ENCODE results near the gene SRA1.
A peak's percentile ranks its signal among the peaks of the same experiment; 100 is the strongest.
"Not testable (repeated sequence)": the region's sequence is repeated elsewhere in the genome, so short reads cannot be mapped to it uniquely, and the experiment has no call there.

Gene SRA1

DNA sequence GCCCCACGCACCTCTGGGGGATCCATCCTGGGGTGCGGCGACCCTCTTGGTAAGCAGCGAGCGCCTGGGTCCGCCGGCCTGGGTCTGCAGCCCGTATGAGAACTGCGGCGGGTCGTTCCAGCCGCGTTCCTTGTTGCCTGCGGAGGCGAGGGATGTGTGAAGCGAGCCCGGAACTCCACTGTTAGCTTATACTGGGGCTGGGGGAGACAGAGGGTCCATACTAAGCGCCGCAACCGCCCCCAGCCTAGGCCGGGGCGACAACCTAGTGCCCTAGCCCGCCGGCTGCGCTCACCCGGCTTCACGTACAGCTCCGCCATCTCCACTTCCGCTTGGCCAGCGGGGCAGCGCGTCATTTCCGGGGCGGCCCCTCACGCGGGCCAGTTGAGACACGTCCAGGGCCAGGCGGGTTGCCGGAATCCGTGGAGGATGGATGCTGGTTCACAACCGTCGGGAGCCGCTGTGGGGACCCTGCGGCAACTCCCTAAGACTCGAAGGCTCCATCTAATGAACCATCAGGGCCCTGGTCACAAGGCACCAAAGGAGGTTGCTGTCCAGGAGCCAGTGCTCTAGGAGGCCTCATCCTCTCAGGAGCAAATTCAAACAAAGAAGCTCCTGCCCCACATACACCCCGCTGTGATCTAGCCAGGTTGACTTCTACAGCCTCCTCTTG is at the start of gene SRA1:
Gene SRA1 (minus strand): TSS at position 338 of the 670 bp plus-strand sequence. CDS start 21 bp downstream, at position 317.
- DNase-seq (ENCODE audit: low spot score) (peak; percentile 94), ATAC-seq (ENCODE audit: low read depth) (peak; percentile 92)
- no peaks in the 10 kb centered on the region for H3K27me3 ChIP-seq (ENCODE audit: insufficient read depth, poor library complexity, severe bottlenecking)
- peak within 1 kb of the TSS; percentile 47 for H3K27ac ChIP-seq (ENCODE audit: poor library complexity, severe bottlenecking)
- H3K4me3 ChIP-seq (ENCODE audit: severe bottlenecking): peak within 1 kb of the TSS; percentile 81
- peaks cover 6% of the 10 kb centered on the region for H3K4me1 ChIP-seq (ENCODE audit: insufficient read depth, poor library complexity, severe bottlenecking)
- H3K36me3 ChIP-seq (ENCODE audit: low read depth): peaks cover 35% of the 10 kb centered on the region
- peak; percentile 17 for TF ChIP-seq CTCF (IDR thresholded peaks at IDR 0.05; ENCODE audit: poor library complexity, severe bottlenecking)
- H3K9me3 ChIP-seq (ENCODE audit: severe bottlenecking): no peaks in the 10 kb centered on the region

- H3K9me3 ChIP-seq (ENCODE audit: severe bottlenecking): no peaks in the 10 kb centered on the region
- H3K27me3 ChIP-seq (ENCODE audit: insufficient read depth, poor library complexity, severe bottlenecking): no peaks in the 10 kb centered on the region
- H3K4me3 ChIP-seq (ENCODE audit: severe bottlenecking): no peak overlapping the region
- peaks cover 17% of the 10 kb centered on the region for H3K4me1 ChIP-seq (ENCODE audit: insufficient read depth, poor library complexity, severe bottlenecking)
- no peak for TF ChIP-seq CTCF (IDR thresholded peaks at IDR 0.05; ENCODE audit: poor library complexity, severe bottlenecking)
- DNase-seq (ENCODE audit: low spot score) (no peak), ATAC-seq (ENCODE audit: low read depth) (peak; percentile 37; the same call in 1 of the 3 replicates)
- no peaks in the 10 kb centered on the region for H3K36me3 ChIP-seq (ENCODE audit: low read depth)
- H3K27ac ChIP-seq (ENCODE audit: poor library complexity, severe bottlenecking): no peak overlapping the region
Measured at GRCh38 chr5:140607031-140607430, 49.8 kb upstream of the SRA1 start.

- TF ChIP-seq CTCF (IDR thresholded peaks at IDR 0.05; ENCODE audit: poor library complexity, severe bottlenecking): no peak
- Histone ChIP-seq H3K27ac (ENCODE audit: poor library complexity, severe bottlenecking) (no peak overlapping the region), H3K4me3 (ENCODE audit: severe bottlenecking) (no peak overlapping the region), H3K4me1 (ENCODE audit: insufficient read depth, poor library complexity, severe bottlenecking) (peaks cover 17% of the 10 kb centered on the region), H3K27me3 (ENCODE audit: insufficient read depth, poor library complexity, severe bottlenecking) (no peaks in the 10 kb centered on the region), H3K36me3 (ENCODE audit: low read depth) (no peaks in the 10 kb centered on the region), H3K9me3 (ENCODE audit: severe bottlenecking) (no peaks in the 10 kb centered on the region)
- ATAC-seq (ENCODE audit: low read depth): no peak
- DNase-seq (ENCODE audit: low spot score): no peak
Measured at GRCh38 chr5:140605879-140606278, 48.6 kb upstream of the SRA1 start.

- DNase-seq (ENCODE audit: low spot score) (no peak), ATAC-seq (ENCODE audit: low read depth) (no peak)
- Histone ChIP-seq H3K27me3 (ENCODE audit: insufficient read depth, poor library complexity, severe bottlenecking) (no peaks in the 10 kb centered on the region), H3K4me3 (ENCODE audit: severe bottlenecking) (no peak overlapping the region), H3K9me3 (ENCODE audit: severe bottlenecking) (no peaks in the 10 kb centered on the region), H3K36me3 (ENCODE audit: low read depth) (no peaks in the 10 kb centered on the region), H3K27ac (ENCODE audit: poor library complexity, severe bottlenecking) (no peak overlapping the region), H3K4me1 (ENCODE audit: insufficient read depth, poor library complexity, severe bottlenecking) (peaks cover 9% of the 10 kb centered on the region)
- TF ChIP-seq CTCF (IDR thresholded peaks at IDR 0.05; ENCODE audit: poor library complexity, severe bottlenecking): no peak
Measured at GRCh38 chr5:140603734-140604133, 46.5 kb upstream of the SRA1 start.

DNA sequence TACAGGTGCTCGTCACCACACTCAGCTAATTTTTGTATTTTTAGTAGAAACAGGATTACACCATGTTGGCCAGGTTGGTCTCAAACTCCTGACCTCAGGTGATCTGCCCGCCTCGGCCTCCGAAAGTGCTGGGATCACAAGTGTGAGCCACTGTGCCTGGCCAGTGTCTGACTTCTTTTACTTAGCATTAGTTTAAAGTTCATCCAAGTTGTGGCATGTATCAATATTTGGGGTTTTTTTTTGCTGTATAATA is 46.1 kb upstream of the SRA1 start:
- H3K9me3 ChIP-seq (ENCODE audit: severe bottlenecking); H3K27me3 ChIP-seq (ENCODE audit: insufficient read depth, poor library complexity, severe bottlenecking); H3K27ac ChIP-seq (ENCODE audit: poor library complexity, severe bottlenecking); H3K4me1 ChIP-seq (ENCODE audit: insufficient read depth, poor library complexity, severe bottlenecking); ATAC-seq (ENCODE audit: low read depth); H3K36me3 ChIP-seq (ENCODE audit: low read depth); DNase-seq (ENCODE audit: low spot score); H3K4me3 ChIP-seq (ENCODE audit: severe bottlenecking): not testable (repeated sequence)

All from RWPE2 (cell line).